ENCODE data around the gene SLC4A2.

SLC4A2 gene

GRCh38 chr7:151113344-151114150 is 54.2 kb downstream of the SLC4A2 start:
- H3K9me3 ChIP-seq (ENCODE audit: insufficient read depth, low read depth, low read length): no peaks in the 10 kb centered on the region
- no peaks in the 10 kb centered on the region for H3K9me2 ChIP-seq (replicated peaks; ENCODE audit: low read depth, low read length)
- H3K4me3 ChIP-seq (ENCODE audit: low read length, poor library complexity, severe bottlenecking): no peak overlapping the region
- H3K36me3 ChIP-seq (ENCODE audit: insufficient read depth, low read length): peaks cover 6% of the 10 kb centered on the region; the same call in 1 of the 2 replicates
- no peaks in the 10 kb centered on the region for H3K4me1 ChIP-seq (ENCODE audit: insufficient read depth, low read length, poor library complexity, severe bottlenecking)
- H4K20me1 ChIP-seq (ENCODE audit: insufficient read depth, low read length, poor library complexity, severe bottlenecking): peaks cover 12% of the 10 kb centered on the region
- H3K79me2 ChIP-seq (ENCODE audit: insufficient read depth, low read length): peaks cover 13% of the 10 kb centered on the region; the same call in 1 of the 2 replicates
- no peak for TF ChIP-seq EZH2phosphoT487 (IDR thresholded peaks at IDR 0.05; ENCODE audit: borderline replicate concordance)
- no peak for TF ChIP-seq CTCF (conservative IDR thresholded peaks at IDR 0.05; ENCODE audit: low read length)
- H2AFZ ChIP-seq (ENCODE audit: low read length): no peak overlapping the region
- H3K27me3 ChIP-seq (ENCODE audit: insufficient read depth, low read length, poor library complexity, severe bottlenecking): no peaks in the 10 kb centered on the region
- H3K9ac ChIP-seq (ENCODE audit: low read depth, low read length, poor library complexity, severe bottlenecking): no peak overlapping the region
- H3K4me2 ChIP-seq (ENCODE audit: low read depth, low read length, poor library complexity, severe bottlenecking): no peak overlapping the region
- no peaks in the 10 kb centered on the region for H3F3A ChIP-seq (ENCODE audit: low read depth)

DNA sequence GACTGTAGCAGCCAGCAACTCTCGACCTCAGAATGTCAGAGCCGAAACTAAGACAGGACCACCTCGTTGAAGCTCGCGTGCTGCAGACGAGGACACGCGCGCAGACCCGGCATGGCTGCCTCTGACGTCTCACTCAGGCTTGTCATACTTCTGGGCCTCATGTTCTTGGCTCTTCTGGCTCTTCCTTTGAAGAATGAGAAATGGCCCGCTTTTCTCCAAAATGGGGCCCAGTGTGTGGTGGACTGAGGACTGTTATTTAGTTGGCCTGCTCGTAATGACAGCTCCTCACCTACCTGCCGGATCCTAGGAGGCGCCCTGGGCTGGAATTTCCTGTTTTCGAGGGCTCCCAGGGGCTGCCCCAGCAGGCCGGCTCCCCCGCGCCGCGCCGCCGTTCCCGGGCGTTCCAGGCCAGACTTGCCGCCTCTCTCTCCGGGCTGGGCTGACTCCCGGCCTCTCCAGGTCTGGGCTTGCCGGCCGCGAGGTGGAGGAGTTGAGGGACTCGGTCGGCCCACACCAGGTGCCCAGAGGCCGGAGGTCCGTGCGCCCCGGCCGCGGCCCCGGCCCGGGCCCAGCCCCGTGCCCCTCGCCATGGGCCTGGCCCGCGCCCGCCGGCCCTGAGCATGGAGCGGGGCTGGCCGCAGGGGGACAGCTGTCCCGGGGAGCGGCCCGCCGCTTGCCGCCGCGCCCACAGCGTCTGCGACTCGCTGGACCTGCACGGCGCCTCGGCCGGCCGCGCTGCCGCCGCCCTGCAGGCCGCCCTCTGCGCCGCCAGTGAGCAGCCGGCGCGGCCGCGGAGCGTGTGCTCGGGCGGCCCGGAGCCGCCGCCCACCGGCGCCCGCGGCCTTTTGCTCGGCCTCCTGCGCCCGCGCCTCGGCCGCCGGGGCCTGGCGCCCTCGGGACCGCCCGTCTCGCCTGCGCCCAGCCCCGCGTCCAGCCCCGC is 55.0 kb downstream of the SLC4A2 start:
- Histone ChIP-seq H4K20me1 (ENCODE audit: insufficient read depth, low read length, poor library complexity, severe bottlenecking) (peaks cover 12% of the 10 kb centered on the region), H3K4me3 (ENCODE audit: low read length, poor library complexity, severe bottlenecking) (no peak overlapping the region), H3K79me2 (ENCODE audit: insufficient read depth, low read length) (peaks cover 13% of the 10 kb centered on the region; the same call in 1 of the 2 replicates), H3F3A (ENCODE audit: low read depth) (no peaks in the 10 kb centered on the region), H3K9me3 (ENCODE audit: insufficient read depth, low read depth, low read length) (no peaks in the 10 kb centered on the region), H2AFZ (ENCODE audit: low read length) (no peak overlapping the region), H3K27me3 (ENCODE audit: insufficient read depth, low read length, poor library complexity, severe bottlenecking) (no peaks in the 10 kb centered on the region), H3K9ac (ENCODE audit: low read depth, low read length, poor library complexity, severe bottlenecking) (no peak overlapping the region), H3K4me1 (ENCODE audit: insufficient read depth, low read length, poor library complexity, severe bottlenecking) (no peaks in the 10 kb centered on the region), H3K9me2 (replicated peaks; ENCODE audit: low read depth, low read length) (no peaks in the 10 kb centered on the region), H3K36me3 (ENCODE audit: insufficient read depth, low read length) (peaks cover 15% of the 10 kb centered on the region; the same call in 1 of the 2 replicates), H3K4me2 (ENCODE audit: low read depth, low read length, poor library complexity, severe bottlenecking) (no peak overlapping the region)
- TF ChIP-seq EZH2phosphoT487 (IDR thresholded peaks at IDR 0.05; ENCODE audit: borderline replicate concordance) (no peak), CTCF (conservative IDR thresholded peaks at IDR 0.05; ENCODE audit: low read length) (no peak)

DNA sequence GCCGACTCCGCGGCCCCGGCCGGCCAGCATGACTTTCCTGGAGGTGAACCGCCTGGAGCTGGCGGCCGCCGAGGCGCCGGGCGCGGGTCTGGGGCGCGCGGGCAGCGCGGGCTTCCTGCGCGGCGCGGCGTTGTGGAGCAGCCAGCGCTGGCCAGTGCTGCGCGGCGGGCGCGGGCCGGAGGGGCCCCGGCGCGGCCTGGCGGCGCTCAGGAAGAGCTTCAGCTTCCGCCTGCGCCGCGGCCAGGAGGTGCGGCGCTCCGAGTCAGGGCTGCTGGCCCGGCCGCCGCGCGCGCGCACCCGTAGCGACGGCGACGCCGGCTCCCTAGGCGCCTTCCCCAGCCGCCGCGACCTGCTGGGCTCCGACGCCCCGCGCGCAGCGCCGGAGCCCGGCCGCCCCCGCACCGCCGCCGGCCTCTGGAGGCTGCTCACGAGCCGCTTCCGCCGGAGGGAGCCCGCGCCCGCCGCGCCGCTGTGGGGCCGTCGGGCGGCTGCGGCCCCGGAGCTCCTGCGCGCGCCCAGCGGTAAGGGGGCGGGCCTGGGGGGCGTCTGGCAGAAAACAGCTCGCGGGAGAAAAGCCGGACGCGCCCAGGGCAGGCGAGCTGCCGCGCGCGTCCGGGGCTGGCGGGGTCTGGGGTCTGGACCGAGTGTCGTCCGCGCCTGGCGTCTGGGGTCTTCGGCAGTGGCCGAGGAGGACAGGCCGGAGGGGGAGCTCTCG is 55.9 kb downstream of the SLC4A2 start:
- Histone ChIP-seq H4K20me1 (ENCODE audit: insufficient read depth, low read length, poor library complexity, severe bottlenecking) (peaks cover 12% of the 10 kb centered on the region), H3K4me1 (ENCODE audit: insufficient read depth, low read length, poor library complexity, severe bottlenecking) (no peaks in the 10 kb centered on the region), H2AFZ (ENCODE audit: low read length) (no peak overlapping the region), H3K9me2 (replicated peaks; ENCODE audit: low read depth, low read length) (no peaks in the 10 kb centered on the region), H3K9ac (ENCODE audit: low read depth, low read length, poor library complexity, severe bottlenecking) (no peak overlapping the region), H3K4me2 (ENCODE audit: low read depth, low read length, poor library complexity, severe bottlenecking) (no peak overlapping the region), H3F3A (ENCODE audit: low read depth) (no peaks in the 10 kb centered on the region), H3K27me3 (ENCODE audit: insufficient read depth, low read length, poor library complexity, severe bottlenecking) (no peaks in the 10 kb centered on the region), H3K9me3 (ENCODE audit: insufficient read depth, low read depth, low read length) (no peaks in the 10 kb centered on the region), H3K79me2 (ENCODE audit: insufficient read depth, low read length) (peaks cover 13% of the 10 kb centered on the region; the same call in 1 of the 2 replicates), H3K4me3 (ENCODE audit: low read length, poor library complexity, severe bottlenecking) (no peak overlapping the region), H3K36me3 (ENCODE audit: insufficient read depth, low read length) (peaks cover 23% of the 10 kb centered on the region; the same call in 1 of the 2 replicates)
- TF ChIP-seq CTCF (conservative IDR thresholded peaks at IDR 0.05; ENCODE audit: low read length) (no peak), EZH2phosphoT487 (IDR thresholded peaks at IDR 0.05; ENCODE audit: borderline replicate concordance) (no peak)

Data from Loucy (cell line).